Right cardiac atrium (tissue), 5 donors: Measurements from ENCODE around the gene SPPL2A. TPM values are rescaled to one million over a fixed set of nuclear protein-coding genes. Genes with fewer than 3 reads are reported as not detected.
A peak's percentile ranks its signal among the peaks of the same experiment; 100 is the strongest.
"Not testable (repeated sequence)": the region's sequence is repeated elsewhere in the genome, so short reads cannot be mapped to it uniquely, and the experiment has no call there.

Experiments used
- ATAC-seq, 2 donors: fragments of 200-7000 bp; cut with Tn5 transposase; one replicate each; pipeline versions ENCODE4 v1.8.0 to v1.9.1; 2020; ENCODE audit warnings: moderate library complexity in 2 of 2, mild to moderate bottlenecking in 1 of 2
- DNase-seq, 3 donors: peaks; one replicate each; pipeline ENCODE4 v3.0.0-alpha.2; 2020
- H3K27ac ChIP-seq: one replicate; pipeline ENCODE4 v1.5.1; 2013; ENCODE audit warnings: mild to moderate bottlenecking, low read length, control low read depth, moderate library complexity
- H3K27me3 ChIP-seq: one replicate; pipeline ENCODE4 v1.6.1; 2013; ENCODE audit not compliant: control insufficient read depth, insufficient read depth
- H3K4me1 ChIP-seq: one replicate; pipeline ENCODE4 v1.6.1; 2013; ENCODE audit warnings: low read length; ENCODE audit not compliant: control insufficient read depth, insufficient read depth
- H3K4me3 ChIP-seq: one replicate; pipeline ENCODE4 v1.5.1; 2013; ENCODE audit warnings: low read length, control low read depth
- H3K9me3 ChIP-seq: one replicate; pipeline ENCODE4 v1.6.1; 2013; ENCODE audit warnings: low read length; ENCODE audit not compliant: control insufficient read depth
- WGBS: extraction: QIAGEN DNeasy Blood & Tissue Kit; methylation state at CpG from one replicate; pipeline ENCODE4 v1.1.7; 2013; 5-methylcytosine and 5-hydroxymethylcytosine counted together
- intact Hi-C, 4 donors: fragments of 100-400 bp; cut with DNase I; formaldehyde crosslinking; loops; one replicate each; pipeline versions ENCODE4 v1.11.0 to v1.14.0; 2022 to 2023
- polyA plus RNA-seq: library from polyadenylated mRNA; stranded (reverse); fragments of 200-250 nt; gene quantifications from one replicate; pipeline ENCODE4 v1.2.3, GENCODE V29; 2013
- total RNA-seq, 4 donors: library from RNA; stranded (reverse); fragmentation: NEBNext Ultra II Directional; extraction: Animal tissue kit (Norgen Biotek cat#: 25700); gene quantifications; one replicate each; pipeline ENCODE4 v1.2.1, GENCODE V29; 2021
- donor health status: healthy with polysubstance abuse.
- donor health status: DM: no; HTN: yes; CAD: no.
- donor health status: DM: no; HTN: no; CAD: no.
- donor health status: DM: no; HTN: yes; CAD: no; lungs with severe emphysema.
- donor health status: DM: yes; HTN: yes; CAD: no.

Gene SPPL2A
- total and polyA plus RNA-seq, 5 donors, result 33.5 to 120 (median 116) TPM

- WGBS, result 94% methylated on average over 4 of the region's 4 CpGs
- DNase-seq, result no peak
- Histone ChIP-seq H3K4me1 (no peaks in the 10 kb centered on the region), H3K27ac (no peak overlapping the region), H3K27me3 (no peaks in the 10 kb centered on the region), H3K4me3 (no peak overlapping the region), H3K9me3 (no peaks in the 10 kb centered on the region)
- ATAC-seq, result no peak
- intact Hi-C loops, result no loop called here
Observed at GRCh38 chr15:50735156-50735555, 30.4 kb downstream of the SPPL2A start.

- intact Hi-C loops, result no loop called here
- 97% methylated on average over 1 of the region's 1 CpG for WGBS
- H3K27ac ChIP-seq, result no peak overlapping the region
Observed at GRCh38 chr15:50726315-50726714, 39.2 kb downstream of the SPPL2A start.

GRCh38 chr15:50718700-50719125, 46.8 kb downstream of the SPPL2A start:
- ATAC-seq (peak; percentile 34 to 54), DNase-seq (no peak)
- no peaks in the 10 kb centered on the region for H3K9me3 ChIP-seq
- 70% methylated on average over 1 of the region's 1 CpG for WGBS
- intact Hi-C loops, result no loop called here
- H3K27ac ChIP-seq, result no peak overlapping the region
- H3K4me1 ChIP-seq, result no peaks in the 10 kb centered on the region
- H3K27me3 ChIP-seq, result no peaks in the 10 kb centered on the region
- no peak overlapping the region for H3K4me3 ChIP-seq

More at GRCh38 chr15:50726315-50726714, 39.2 kb downstream of the SPPL2A start:
- Histone ChIP-seq H3K9me3 (no peaks in the 10 kb centered on the region), H3K4me3 (no peak overlapping the region), H3K4me1 (no peaks in the 10 kb centered on the region), H3K27me3 (no peaks in the 10 kb centered on the region)
- no peak for DNase-seq
- ATAC-seq, result no peak

GRCh38 chr15:50712018-50712417, 53.5 kb downstream of the SPPL2A start:
- no peaks in the 10 kb centered on the region for H3K9me3 ChIP-seq
- no peaks in the 10 kb centered on the region for H3K4me1 ChIP-seq
- intact Hi-C loops, result no loop called here
- ATAC-seq, result no peak
- DNase-seq, result no peak
- 85% methylated on average over 3 of the region's 3 CpGs for WGBS
- H3K4me3 ChIP-seq, result no peak overlapping the region
- H3K27me3 ChIP-seq, result no peaks in the 10 kb centered on the region
- no peak overlapping the region for H3K27ac ChIP-seq

GRCh38 chr15:50710585-50710984, 54.9 kb downstream of the SPPL2A start:
- intact Hi-C loops, result no loop called here
- H3K27ac ChIP-seq, result no peak overlapping the region

GRCh38 chr15:50707878-50708427, 57.6 kb downstream of the SPPL2A start:
- H3K4me3 ChIP-seq, result no peak overlapping the region
- no peaks in the 10 kb centered on the region for H3K9me3 ChIP-seq
- H3K4me1 ChIP-seq, result no peaks in the 10 kb centered on the region
- DNase-seq (no peak), ATAC-seq (peak; percentile 51 to 60)
- H3K27ac ChIP-seq, result no peak overlapping the region
- no peaks in the 10 kb centered on the region for H3K27me3 ChIP-seq
- WGBS, result 85% methylated on average over 3 of the region's 3 CpGs
- intact Hi-C loops, result no loop called here

More at GRCh38 chr15:50710585-50710984, 54.9 kb downstream of the SPPL2A start:
- no peaks in the 10 kb centered on the region for H3K9me3 ChIP-seq
- ATAC-seq (peak; percentile 65 to 77), DNase-seq (no peak)
- no peaks in the 10 kb centered on the region for H3K4me1 ChIP-seq
- H3K27me3 ChIP-seq, result no peaks in the 10 kb centered on the region
- H3K4me3 ChIP-seq, result no peak overlapping the region

- Histone ChIP-seq H3K4me1 (no peaks in the 10 kb centered on the region), H3K27ac (no peak overlapping the region), H3K4me3 (no peak overlapping the region), H3K27me3 (no peaks in the 10 kb centered on the region), H3K9me3 (no peaks in the 10 kb centered on the region)
- no peak for DNase-seq
- intact Hi-C loops, result no loop called here
- no peak for ATAC-seq
- 84% methylated on average over 1 of the region's 1 CpG for WGBS
Observed at GRCh38 chr15:50702762-50703334, 62.7 kb downstream of the SPPL2A start.

- intact Hi-C loops, result no loop called here
- Histone ChIP-seq H3K9me3 (no peaks in the 10 kb centered on the region), H3K27me3 (no peaks in the 10 kb centered on the region), H3K27ac (no peak overlapping the region), H3K4me1 (no peaks in the 10 kb centered on the region), H3K4me3 (no peak overlapping the region)
- ATAC-seq (no peak), DNase-seq (no peak)
- 68% methylated on average over 8 of the region's 8 CpGs for WGBS
Observed at GRCh38 chr15:50698101-50698500, 67.4 kb downstream of the SPPL2A start.

GRCh38 chr15:50697109-50697797, 68.3 kb downstream of the SPPL2A start:
- no peak for DNase-seq
- ATAC-seq, result no peak
- 90% methylated on average over 4 of the region's 4 CpGs for WGBS
- intact Hi-C loops, result no loop called here
- H3K4me1 ChIP-seq, result no peaks in the 10 kb centered on the region
- no peaks in the 10 kb centered on the region for H3K9me3 ChIP-seq
- H3K27me3 ChIP-seq, result no peaks in the 10 kb centered on the region
- no peak overlapping the region for H3K27ac ChIP-seq
- no peak overlapping the region for H3K4me3 ChIP-seq

- 97% methylated on average over 9 of the region's 9 CpGs for WGBS
- H3K9me3 ChIP-seq, H3K27me3 ChIP-seq, DNase-seq, H3K4me1 ChIP-seq, H3K4me3 ChIP-seq, ATAC-seq, H3K27ac ChIP-seq, intact Hi-C loops: not testable (repeated sequence)
Observed at GRCh38 chr15:50694634-50695165, 70.8 kb downstream of the SPPL2A start.

- Histone ChIP-seq H3K4me3 (peak overlapping the region; percentile 72), H3K9me3 (no peaks in the 10 kb centered on the region), H3K27me3 (no peaks in the 10 kb centered on the region), H3K4me1 (peaks cover 6% of the 10 kb centered on the region), H3K27ac (peak overlapping the region; percentile 98)
- intact Hi-C loops, result loop anchor here in 2 of 4 donors (10.0 kb wide), 1 partner anchor 77 kb away; the partner anchor contains the start of gene SPPL2A (in 2 of the 2)
- DNase-seq, result no peak
- no peak for ATAC-seq
- WGBS, result 43% methylated on average over 10 of the region's 10 CpGs
Observed at GRCh38 chr15:50687302-50687902, 78.1 kb downstream of the SPPL2A start.
